Tibial nerve (tissue), 4 donors: ENCODE data around the gene MAPRE2.

Experiments used
- EP300 ChIP-seq, 2 donors: sonication (generic); formaldehyde crosslinking; IDR thresholded peaks; one replicate each; pipeline ENCODE4 v1.6.1; 2017; ENCODE audit warnings: antibody characterized with exemption in 2 of 2, mild to moderate bottlenecking in 1 of 2
- POLR2A ChIP-seq, 2 donors: fragments of 450-650 bp; IDR thresholded peaks; one replicate each; pipeline ENCODE4 v1.6.1; 2017; ENCODE audit warnings: antibody characterized with exemption in 2 of 2, mild to moderate bottlenecking in 2 of 2, moderate library complexity in 2 of 2
- TF ChIP-seq, protein P1 (sequence below), 5 experiments: fragments of 200-600 bp in 3 of 5; fragments of 450-650 bp in 2 of 5; sonication (generic) in 3 of 5; IDR thresholded peaks; one replicate each; pipeline ENCODE4 v1.5.1; 2016 to 2019; ENCODE audit warnings: antibody characterized with exemption in 5 of 5, mild to moderate bottlenecking in 3 of 5, moderate library complexity in 2 of 5

DNA sequence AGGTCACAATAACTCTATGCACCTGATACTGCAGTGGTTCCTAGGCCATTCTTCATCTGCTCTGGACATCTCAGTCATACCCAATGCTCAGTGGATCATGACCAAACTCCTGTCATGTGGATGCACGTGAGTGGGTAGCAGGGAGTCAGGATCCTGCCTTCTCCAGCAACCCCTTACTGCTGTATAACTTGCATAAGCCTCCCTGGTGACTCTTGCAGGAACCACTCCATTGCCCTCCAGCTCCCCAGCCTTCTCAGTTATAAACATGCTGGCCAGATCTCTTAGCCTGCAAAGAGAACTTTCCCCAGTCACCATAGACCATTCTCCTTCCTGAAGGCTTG, 101.0 kb downstream of the MAPRE2 start:
- TF ChIP-seq POLR2A (IDR thresholded peaks at IDR 0.05) (no peak), EP300 (IDR thresholded peaks at IDR 0.05) (no peak)
- TF ChIP-seq, protein P1, sequence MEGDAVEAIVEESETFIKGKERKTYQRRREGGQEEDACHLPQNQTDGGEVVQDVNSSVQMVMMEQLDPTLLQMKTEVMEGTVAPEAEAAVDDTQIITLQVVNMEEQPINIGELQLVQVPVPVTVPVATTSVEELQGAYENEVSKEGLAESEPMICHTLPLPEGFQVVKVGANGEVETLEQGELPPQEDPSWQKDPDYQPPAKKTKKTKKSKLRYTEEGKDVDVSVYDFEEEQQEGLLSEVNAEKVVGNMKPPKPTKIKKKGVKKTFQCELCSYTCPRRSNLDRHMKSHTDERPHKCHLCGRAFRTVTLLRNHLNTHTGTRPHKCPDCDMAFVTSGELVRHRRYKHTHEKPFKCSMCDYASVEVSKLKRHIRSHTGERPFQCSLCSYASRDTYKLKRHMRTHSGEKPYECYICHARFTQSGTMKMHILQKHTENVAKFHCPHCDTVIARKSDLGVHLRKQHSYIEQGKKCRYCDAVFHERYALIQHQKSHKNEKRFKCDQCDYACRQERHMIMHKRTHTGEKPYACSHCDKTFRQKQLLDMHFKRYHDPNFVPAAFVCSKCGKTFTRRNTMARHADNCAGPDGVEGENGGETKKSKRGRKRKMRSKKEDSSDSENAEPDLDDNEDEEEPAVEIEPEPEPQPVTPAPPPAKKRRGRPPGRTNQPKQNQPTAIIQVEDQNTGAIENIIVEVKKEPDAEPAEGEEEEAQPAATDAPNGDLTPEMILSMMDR (IDR thresholded peaks at IDR 0.05) = no peak
